WERI-Rb-1 (cell line): ENCODE results near the gene MTMR11.

Experiments
- DNase-seq: peaks from one replicate; pipeline ENCODE4 v3.0.0-alpha.2; 2020
- H3K27ac ChIP-seq: fragments of 250-450 bp; sonication (Bioruptor Pico); 2 replicates; pipeline ENCODE4 v1.5.1; 2020; ENCODE audit warnings: mild to moderate bottlenecking, moderate library complexity
- H3K27me3 ChIP-seq: fragments of 250-450 bp; sonication (Bioruptor Pico); 2 replicates; pipeline ENCODE4 v1.5.1; 2021; ENCODE audit warnings: mild to moderate bottlenecking, low read depth, moderate library complexity; ENCODE audit not compliant: insufficient read depth, severe bottlenecking
- H3K36me3 ChIP-seq: fragments of 250-450 bp; sonication (Bioruptor Pico); 2 replicates; pipeline ENCODE4 v1.5.1; 2020; ENCODE audit warnings: mild to moderate bottlenecking, moderate library complexity
- H3K4me3 ChIP-seq: 2 replicates; pipeline ENCODE4 v1.5.1; 2011; ENCODE audit warnings: low read depth, mild to moderate bottlenecking, control low read depth, low read length
- H3K9me3 ChIP-seq: fragments of 250-450 bp; sonication (Bioruptor Pico); 2 replicates; pipeline ENCODE4 v1.5.1; 2021; ENCODE audit warnings: mild to moderate bottlenecking, moderate library complexity; ENCODE audit not compliant: severe bottlenecking
- TF ChIP-seq, protein P1 (sequence below): IDR thresholded peaks from 2 replicates; pipeline ENCODE4 v1.5.1; 2011; ENCODE audit warnings: low read depth, mild to moderate bottlenecking, control low read depth, inconsistent platforms, low read length

MTMR11 gene

DNA sequence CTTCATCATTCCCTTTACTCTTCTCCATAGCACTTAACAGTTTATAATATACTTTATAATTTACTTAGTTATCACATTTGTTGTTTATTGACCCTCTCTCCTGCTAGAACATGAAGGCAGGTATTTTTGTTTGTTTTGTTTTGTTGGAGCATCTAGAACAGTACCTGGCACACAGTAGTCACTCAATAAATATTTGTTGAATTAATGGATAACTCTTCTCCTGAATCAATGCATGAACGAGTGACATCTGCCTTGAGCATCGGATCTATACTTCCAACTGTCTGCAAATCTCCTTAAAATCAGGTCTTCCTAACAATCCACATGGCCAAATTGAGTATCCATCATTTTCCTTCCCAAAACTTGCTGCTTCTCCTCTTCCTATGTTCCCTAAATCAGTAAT is 35.9 kb upstream of the MTMR11 start:
- Histone ChIP-seq H3K36me3 (peaks cover 89% of the 10 kb centered on the region), H3K27me3 (no peaks in the 10 kb centered on the region), H3K9me3 (no peaks in the 10 kb centered on the region), H3K27ac (no peak overlapping the region), H3K4me3 (no peak overlapping the region)
- no peak for DNase-seq
- TF ChIP-seq, protein P1, sequence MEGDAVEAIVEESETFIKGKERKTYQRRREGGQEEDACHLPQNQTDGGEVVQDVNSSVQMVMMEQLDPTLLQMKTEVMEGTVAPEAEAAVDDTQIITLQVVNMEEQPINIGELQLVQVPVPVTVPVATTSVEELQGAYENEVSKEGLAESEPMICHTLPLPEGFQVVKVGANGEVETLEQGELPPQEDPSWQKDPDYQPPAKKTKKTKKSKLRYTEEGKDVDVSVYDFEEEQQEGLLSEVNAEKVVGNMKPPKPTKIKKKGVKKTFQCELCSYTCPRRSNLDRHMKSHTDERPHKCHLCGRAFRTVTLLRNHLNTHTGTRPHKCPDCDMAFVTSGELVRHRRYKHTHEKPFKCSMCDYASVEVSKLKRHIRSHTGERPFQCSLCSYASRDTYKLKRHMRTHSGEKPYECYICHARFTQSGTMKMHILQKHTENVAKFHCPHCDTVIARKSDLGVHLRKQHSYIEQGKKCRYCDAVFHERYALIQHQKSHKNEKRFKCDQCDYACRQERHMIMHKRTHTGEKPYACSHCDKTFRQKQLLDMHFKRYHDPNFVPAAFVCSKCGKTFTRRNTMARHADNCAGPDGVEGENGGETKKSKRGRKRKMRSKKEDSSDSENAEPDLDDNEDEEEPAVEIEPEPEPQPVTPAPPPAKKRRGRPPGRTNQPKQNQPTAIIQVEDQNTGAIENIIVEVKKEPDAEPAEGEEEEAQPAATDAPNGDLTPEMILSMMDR: no peak

DNA sequence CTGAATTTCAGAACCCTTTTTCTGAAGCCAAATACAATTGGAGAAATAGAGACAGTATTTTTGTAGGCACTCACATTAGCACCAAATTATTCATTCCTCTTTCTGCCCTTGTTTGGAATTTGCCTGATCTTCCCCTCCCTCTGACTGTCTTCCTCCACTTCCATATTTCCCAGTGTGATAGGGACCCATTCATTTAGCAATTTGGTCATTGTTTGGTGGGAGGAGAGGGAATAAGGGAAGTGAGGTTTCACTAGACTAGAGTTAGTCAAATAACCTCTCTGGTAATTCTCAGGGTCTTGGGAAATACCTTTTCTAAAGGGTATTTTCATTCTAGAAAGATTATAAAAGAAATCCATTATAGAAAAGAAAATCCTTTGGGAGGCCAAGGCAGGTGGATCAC is 31.0 kb upstream of the MTMR11 start:
- no peak for DNase-seq
- no peak overlapping the region for H3K4me3 ChIP-seq
- no peak overlapping the region for H3K27ac ChIP-seq
- TF ChIP-seq, protein P1: no peak
- H3K9me3 ChIP-seq: no peaks in the 10 kb centered on the region
- peaks cover 96% of the 10 kb centered on the region for H3K36me3 ChIP-seq
- no peaks in the 10 kb centered on the region for H3K27me3 ChIP-seq

DNA sequence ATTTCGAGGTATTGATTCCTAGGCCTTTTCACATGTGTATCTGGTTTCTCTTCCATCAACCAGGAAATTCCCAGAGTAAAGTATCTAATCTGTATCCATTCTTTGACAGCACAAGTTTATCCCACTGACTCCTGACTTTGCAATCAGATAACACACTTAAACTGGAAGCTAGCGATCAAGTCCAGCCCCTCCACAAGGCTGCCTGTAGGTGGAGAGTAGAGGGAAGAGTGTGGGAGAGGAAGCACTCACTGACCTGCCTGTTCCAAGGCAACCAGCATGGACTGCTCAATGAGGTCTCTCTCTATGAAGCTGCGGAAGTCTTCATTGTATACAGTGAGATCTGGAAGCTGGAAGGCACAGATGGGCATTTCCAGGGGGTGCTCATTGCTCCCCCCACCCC is 30.4 kb upstream of the MTMR11 start:
- H3K27ac ChIP-seq: no peak overlapping the region
- TF ChIP-seq, protein P1: no peak
- no peaks in the 10 kb centered on the region for H3K27me3 ChIP-seq
- H3K4me3 ChIP-seq: no peak overlapping the region
- H3K9me3 ChIP-seq: no peaks in the 10 kb centered on the region
- no peak for DNase-seq
- H3K36me3 ChIP-seq: peaks cover 96% of the 10 kb centered on the region

DNA sequence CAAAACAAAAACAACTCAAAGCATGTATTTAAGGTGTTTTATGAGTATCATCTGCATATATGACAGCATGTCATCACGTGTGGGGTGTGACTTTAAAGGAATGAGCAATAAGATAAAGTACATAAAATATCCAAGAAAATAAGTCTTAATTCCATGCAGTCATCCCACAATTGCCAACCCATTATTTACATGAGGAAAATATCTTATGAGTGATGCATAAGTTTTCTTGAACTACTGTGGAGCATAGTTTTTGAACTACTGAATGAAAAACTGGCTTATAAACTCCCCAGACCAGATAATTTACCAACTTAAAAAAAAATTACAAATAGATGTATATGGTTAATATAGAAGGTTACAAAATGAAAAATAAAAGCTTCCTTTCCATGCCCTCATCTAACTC is 29.7 kb upstream of the MTMR11 start:
- Histone ChIP-seq H3K27me3 (no peaks in the 10 kb centered on the region), H3K27ac (no peak overlapping the region), H3K9me3 (no peaks in the 10 kb centered on the region), H3K36me3 (peaks cover 95% of the 10 kb centered on the region), H3K4me3 (no peak overlapping the region)
- TF ChIP-seq, protein P1: no peak
- no peak for DNase-seq

DNA sequence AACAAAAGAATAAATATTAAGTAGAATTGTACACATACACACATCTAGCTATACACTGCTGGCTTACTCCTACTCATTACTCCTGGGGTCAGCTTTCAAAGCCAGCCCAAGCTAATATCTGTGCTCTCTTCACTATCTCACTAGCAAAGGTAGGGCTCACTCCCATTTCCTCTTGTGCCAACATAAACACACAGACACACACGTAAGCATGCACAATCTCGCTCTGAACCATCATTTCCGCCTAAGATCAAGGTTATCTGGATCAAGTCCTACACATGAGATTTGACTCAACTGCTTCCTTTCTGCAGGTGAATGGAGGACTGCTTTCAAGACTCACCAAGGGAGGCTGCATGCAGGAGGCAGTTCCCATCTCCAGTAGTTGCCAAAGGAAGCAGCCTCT is 28.8 kb upstream of the MTMR11 start:
- peaks cover 92% of the 10 kb centered on the region for H3K36me3 ChIP-seq
- H3K27me3 ChIP-seq: no peaks in the 10 kb centered on the region
- H3K4me3 ChIP-seq: no peak overlapping the region
- H3K27ac ChIP-seq: no peak overlapping the region
- H3K9me3 ChIP-seq: no peaks in the 10 kb centered on the region
- TF ChIP-seq, protein P1: no peak
- no peak for DNase-seq

DNA sequence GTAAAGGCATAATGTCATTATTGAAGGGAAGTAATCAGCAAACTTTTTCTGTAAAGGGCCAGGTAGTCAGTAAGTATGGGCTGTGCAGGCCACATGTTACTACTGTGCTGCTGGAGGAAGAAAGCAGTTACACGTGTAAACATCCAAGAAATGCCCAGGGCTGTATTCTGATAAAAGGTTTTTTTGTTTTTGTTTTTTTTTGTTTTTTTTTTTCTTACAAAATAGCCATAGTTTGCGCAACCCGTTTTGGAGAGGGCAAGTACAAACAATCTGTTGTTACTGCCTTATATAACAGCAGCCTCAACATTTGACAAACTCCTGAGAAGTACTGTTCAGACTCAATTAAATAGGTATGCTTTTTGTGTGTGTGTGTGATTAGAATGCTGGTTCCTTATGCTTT is 26.7 kb upstream of the MTMR11 start:
- H3K9me3 ChIP-seq: peaks cover 3% of the 10 kb centered on the region
- no peak overlapping the region for H3K27ac ChIP-seq
- no peak overlapping the region for H3K4me3 ChIP-seq
- no peaks in the 10 kb centered on the region for H3K27me3 ChIP-seq
- TF ChIP-seq, protein P1: no peak
- no peak for DNase-seq
- peaks cover 90% of the 10 kb centered on the region for H3K36me3 ChIP-seq
